Fibroblast of mammary gland (primary cell): ENCODE measurements around the gene PTPRK.

ENCODE experiments used
- DNase-seq: peaks from one replicate; pipeline ENCODE4 v3.0.0-alpha.2; 2010; ENCODE audit warnings: low read depth
- H3K4me3 ChIP-seq: 2 replicates; pipeline ENCODE4 v1.5.1; 2011; ENCODE audit warnings: low read depth, mild to moderate bottlenecking, low read length, moderate library complexity; ENCODE audit not compliant: control insufficient read depth
- CTCF ChIP-seq: conservative IDR thresholded peaks from 2 replicates; pipeline ENCODE4 v1.5.1; 2011; ENCODE audit warnings: low read depth, low read length, inconsistent platforms; ENCODE audit not compliant: control insufficient read depth, insufficient read depth

The PTPRK gene

GRCh38 chr6:127952176-127952575 is 568.2 kb downstream of the PTPRK start:
- TF ChIP-seq CTCF = no peak
- DNase-seq = no peak
- H3K4me3 ChIP-seq = no peak overlapping the region

- no peak overlapping the region for H3K4me3 ChIP-seq
- no peak for TF ChIP-seq CTCF
- no peak for DNase-seq
Observed at GRCh38 chr6:127951172-127951917, 569.1 kb downstream of the PTPRK start.

GRCh38 chr6:127950566-127951145 is 569.7 kb downstream of the PTPRK start:
- no peak for DNase-seq

GRCh38 chr6:127949251-127949650 is 571.1 kb downstream of the PTPRK start:
- no peak for DNase-seq
- H3K4me3 ChIP-seq = no peak overlapping the region
- TF ChIP-seq CTCF = no peak

More at GRCh38 chr6:127950566-127951145, 569.7 kb downstream of the PTPRK start:
- no peak overlapping the region for H3K4me3 ChIP-seq
- no peak for TF ChIP-seq CTCF

GRCh38 chr6:127946388-127946787 is 574.0 kb downstream of the PTPRK start:
- H3K4me3 ChIP-seq = no peak overlapping the region
- no peak for DNase-seq
- no peak for TF ChIP-seq CTCF

GRCh38 chr6:127945434-127946097 is 574.8 kb downstream of the PTPRK start:
- no peak for TF ChIP-seq CTCF
- no peak overlapping the region for H3K4me3 ChIP-seq
- no peak for DNase-seq
